GM12878 (cell line): ENCODE results near the gene DALRD3. TPM values are rescaled to one million over a fixed set of nuclear protein-coding genes. Genes with fewer than 3 reads are reported as not detected.

ENCODE experiments used
- ATF2 ChIP-seq: IDR thresholded peaks from 2 replicates; pipeline ENCODE4 v1.6.1; 2012; ENCODE audit warnings: low read length, inconsistent platforms
- BMI1 ChIP-seq: fragments of 450-650 bp; IDR thresholded peaks from 2 replicates; pipeline ENCODE4 v1.6.1; 2016; ENCODE audit warnings: mild to moderate bottlenecking, moderate library complexity, borderline replicate concordance
- DPF2 ChIP-seq: fragments of 450-650 bp; IDR thresholded peaks from 2 replicates; pipeline ENCODE4 v1.6.1; 2017; ENCODE audit warnings: mild to moderate bottlenecking
- ETV6 ChIP-seq, 2 experiments: fragments of 450-650 bp in 1 of 2; IDR thresholded peaks in 1 of 2; conservative IDR thresholded peaks in 1 of 2; 2 replicates each; pipeline ENCODE4 v1.6.1; 2014; ENCODE audit warnings: antibody characterized with exemption in 1 of 2, borderline replicate concordance in 1 of 2, low read depth in 1 of 2, mild to moderate bottlenecking in 1 of 2, moderate library complexity in 1 of 2
- GATAD2B ChIP-seq: fragments of 450-650 bp; conservative IDR thresholded peaks from 2 replicates; pipeline ENCODE4 v1.6.1; 2017; ENCODE audit warnings: low read depth, mild to moderate bottlenecking, moderate library complexity
- HDAC2 ChIP-seq: fragments of 200-600 bp; sonication (generic); IDR thresholded peaks from 2 replicates; pipeline ENCODE4 v1.6.1; 2017
- IKZF1 ChIP-seq: fragments of 450-650 bp; conservative IDR thresholded peaks from 2 replicates; pipeline ENCODE4 v1.6.1; 2017; ENCODE audit warnings: antibody characterized with exemption, mild to moderate bottlenecking
- IRF3 ChIP-seq: fragments of 450-650 bp; IDR thresholded peaks from 2 replicates; pipeline ENCODE4 v1.6.1; 2014; ENCODE audit warnings: mild to moderate bottlenecking
- MAX ChIP-seq: IDR thresholded peaks from 2 replicates; pipeline ENCODE4 v1.6.1; 2012; ENCODE audit warnings: low read depth, low read length, improper control_type of control experiment
- MEF2A ChIP-seq: IDR thresholded peaks from 2 replicates; pipeline ENCODE4 v1.6.1; 2011; ENCODE audit warnings: low read depth, mild to moderate bottlenecking, low read length, moderate library complexity; ENCODE audit not compliant: insufficient read depth
- NFYA ChIP-seq: IDR thresholded peaks from 2 replicates; pipeline ENCODE4 v1.6.1; 2011; ENCODE audit warnings: low read depth, mild to moderate bottlenecking, low read length, improper control_type of control experiment, borderline replicate concordance
- PAX5 ChIP-seq: IDR thresholded peaks from 2 replicates; pipeline ENCODE4 v1.6.1; 2011; ENCODE audit warnings: low read depth, low read length, borderline replicate concordance
- POLR2AphosphoS2 ChIP-seq: IDR thresholded peaks from 2 replicates; pipeline ENCODE4 v1.6.1; 2011; ENCODE audit warnings: low read depth, mild to moderate bottlenecking, low read length, improper control_type of control experiment, moderate library complexity
- PRDM15 ChIP-seq: fragments of 450-650 bp; formaldehyde crosslinking; IDR thresholded peaks from 2 replicates; pipeline ENCODE4 v1.4.0; 2020; ENCODE audit warnings: mild to moderate bottlenecking, moderate library complexity
- RBBP5 ChIP-seq: fragments of 200-600 bp; sonication (generic); conservative IDR thresholded peaks from 2 replicates; pipeline ENCODE4 v1.6.1; 2016
- RELA ChIP-seq: fragments of 450-650 bp; IDR thresholded peaks from 2 replicates; pipeline ENCODE4 v1.8.0; 2014; ENCODE audit warnings: borderline replicate concordance; ENCODE audit not compliant: partially characterized antibody
- RFX5 ChIP-seq: IDR thresholded peaks from 2 replicates; pipeline ENCODE4 v1.6.1; 2011; ENCODE audit warnings: low read depth, low read length, improper control_type of control experiment
- SMAD1 ChIP-seq: fragments of 450-650 bp; IDR thresholded peaks from 2 replicates; pipeline ENCODE4 v1.6.1; 2018; ENCODE audit warnings: mild to moderate bottlenecking, low read depth; ENCODE audit not compliant: partially characterized antibody
- SMAD5 ChIP-seq: IDR thresholded peaks from 2 replicates; pipeline ENCODE4 v1.6.1; 2016; ENCODE audit warnings: antibody characterized with exemption, low read depth
- SREBF2 ChIP-seq: IDR thresholded peaks from 2 replicates; pipeline ENCODE4 v1.6.1; 2012; ENCODE audit warnings: mild to moderate bottlenecking, low read length
- STAT3 ChIP-seq: IDR thresholded peaks from 2 replicates; pipeline ENCODE4 v1.6.1; 2011; ENCODE audit warnings: low read depth, low read length, improper control_type of control experiment
- TBL1XR1 ChIP-seq: IDR thresholded peaks from 2 replicates; pipeline ENCODE4 v1.6.1; 2012; ENCODE audit warnings: low read depth, low read length, improper control_type of control experiment
- YBX1 ChIP-seq: fragments of 450-650 bp; IDR thresholded peaks from 2 replicates; pipeline ENCODE4 v1.6.1; 2016; ENCODE audit warnings: antibody characterized with exemption
- ZNF384 ChIP-seq: IDR thresholded peaks from 2 replicates; pipeline ENCODE4 v1.6.1; 2012; ENCODE audit warnings: low read depth, mild to moderate bottlenecking, low read length, improper control_type of control experiment, borderline replicate concordance
- polyA plus RNA-seq, 11 experiments: library from polyadenylated mRNA; depleted of rRNA in 4 of 11; unstranded in 6 of 11; stranded (reverse) in 5 of 11; fragments of >200 nt; fragmentation: Nextera tagmentation in 4 of 11; fragmentation: Illumina TruSeq in 1 of 11; extraction: Ambion mirVana in 4 of 11; extraction: Trizol in 1 of 11; gene quantifications; 1 replicate in 1 of 11; 2 replicates in 10 of 11; pipeline versions ENCODE4 v1.2.1 to v1.2.3, GENCODE V29; 2011 to 2016; ENCODE audit warnings: inconsistent platforms in 2 of 11, missing spikeins in 2 of 11, low read depth in 1 of 11
- total RNA-seq, 4 experiments: library from RNA; depleted of rRNA in 3 of 4; stranded (reverse); fragments of >200 nt in 3 of 4; fragmentation: Illumina TruSeq in 1 of 4; extraction: Trizol in 1 of 4; gene quantifications; 2 replicates each; pipeline versions ENCODE4 v1.2.1 to v1.2.3, GENCODE V29; 2013 to 2021

The DALRD3 gene
- total and polyA plus RNA-seq, 10 of the 15 experiments (the other 5 are each of a cell fraction or from before 2014, with no cell fraction given), result 10.1 to 28.2 (median 21.6) TPM

GRCh38 chr3:49007068-49007770, 11.2 kb downstream of the DALRD3 start, which contains the start of gene WDR6 (continued):
- no peak for TF ChIP-seq BMI1
- TF ChIP-seq MAX, result peak; percentile 93
- no peak; the same call in 1 of the 2 replicates for TF ChIP-seq ATF2
- TF ChIP-seq YBX1, result no peak
- TF ChIP-seq RFX5, result peak; percentile 68
- TF ChIP-seq SREBF2, result no peak
- TF ChIP-seq POLR2AphosphoS2, result peak; percentile 96; the same call in 1 of the 2 replicates
- TF ChIP-seq SMAD1, result peak; percentile 56
- no peak for TF ChIP-seq PAX5
- TF ChIP-seq SMAD5, result peak; percentile 92
- no peak for TF ChIP-seq RBBP5
- no peak; the same call in 1 of the 2 replicates for TF ChIP-seq TBL1XR1
- TF ChIP-seq DPF2, result peak; percentile 62; the same call in 1 of the 2 replicates
- no peak for TF ChIP-seq ETV6 (conservative IDR thresholded peaks at IDR 0.05 in 1 of 2, IDR thresholded peaks at IDR 0.05 in 1 of 2; ENCODE audit: borderline replicate concordance in 1 of 2, low read depth in 1 of 2)
- no peak for TF ChIP-seq ZNF384
- peak; percentile 66 for TF ChIP-seq NFYA
- TF ChIP-seq MEF2A, result no peak
- peak; percentile 62 for TF ChIP-seq IKZF1
- TF ChIP-seq PRDM15 (CRISPR knock-in tag), result no peak
- peak; percentile 88 for TF ChIP-seq IRF3
- TF ChIP-seq STAT3, result no peak
- TF ChIP-seq RELA, result peak; percentile 33
- no peak; the same call in 1 of the 2 replicates for TF ChIP-seq GATAD2B
- TF ChIP-seq HDAC2, result no peak
